ENCODE data around the gene SENP2.
"Not testable (repeated sequence)": the region's sequence is repeated elsewhere in the genome, so short reads cannot be mapped to it uniquely, and the experiment has no call there.

The SENP2 gene

GRCh38 chr3:185585859-185586685 is at the start of gene SENP2:
SENP2 (plus strand) TSS chr3:185586295; CDS start chr3:185586414, 119 bp downstream.
- DNase-seq (ENCODE audit: low read depth), result peak; percentile 99

GRCh38 chr3:185537369-185537970 is 48.6 kb upstream of the SENP2 start:
- no peak for DNase-seq (ENCODE audit: low read depth)

- no peak for DNase-seq (ENCODE audit: low read depth)
These were observed 46.2 kb upstream of the SENP2 start for GRCh38 chr3:185539934-185540333.

GRCh38 chr3:185540695-185541094 is 45.4 kb upstream of the SENP2 start:
- no peak for DNase-seq (ENCODE audit: low read depth)

GRCh38 chr3:185549122-185549521 is 37.0 kb upstream of the SENP2 start:
- DNase-seq (ENCODE audit: low read depth), result no peak

GRCh38 chr3:185549651-185550111 is 36.4 kb upstream of the SENP2 start:
- no peak for DNase-seq (ENCODE audit: low read depth)

- no peak for DNase-seq (ENCODE audit: low read depth)
These were observed 33.7 kb upstream of the SENP2 start, which contains the start of gene LIPH for GRCh38 chr3:185552358-185552877. LIPH (minus strand) TSS chr3:185552588; CDS start chr3:185552471, 117 bp downstream.

GRCh38 chr3:185555101-185555501 is 31.0 kb upstream of the SENP2 start:
- no peak for DNase-seq (ENCODE audit: low read depth)

GRCh38 chr3:185555860-185556347 is 30.2 kb upstream of the SENP2 start:
- DNase-seq (ENCODE audit: low read depth), result no peak

- DNase-seq (ENCODE audit: low read depth), result not testable (repeated sequence)
These were observed 29.5 kb upstream of the SENP2 start for GRCh38 chr3:185556640-185557039.

- DNase-seq (ENCODE audit: low read depth), result no peak
These were observed 27.7 kb upstream of the SENP2 start for GRCh38 chr3:185558395-185558794.

- DNase-seq (ENCODE audit: low read depth), result no peak
These were observed 26.4 kb upstream of the SENP2 start for GRCh38 chr3:185559706-185560090.

- no peak for DNase-seq (ENCODE audit: low read depth)
These were observed 25.4 kb upstream of the SENP2 start for GRCh38 chr3:185560676-185561075.

- no peak for DNase-seq (ENCODE audit: low read depth)
These were observed 24.6 kb upstream of the SENP2 start for GRCh38 chr3:185561374-185561943.

GRCh38 chr3:185561958-185562357 is 24.1 kb upstream of the SENP2 start:
- no peak for DNase-seq (ENCODE audit: low read depth)

- DNase-seq (ENCODE audit: low read depth), result no peak
These were observed 13.9 kb upstream of the SENP2 start for GRCh38 chr3:185572183-185572582.

GRCh38 chr3:185575108-185575869 is 10.8 kb upstream of the SENP2 start:
- DNase-seq (ENCODE audit: low read depth), result not testable (repeated sequence)

GRCh38 chr3:185582236-185582635 is 3.9 kb upstream of the SENP2 start:
- DNase-seq (ENCODE audit: low read depth), result no peak

- no peak for DNase-seq (ENCODE audit: low read depth)
These were observed 3.2 kb upstream of the SENP2 start for GRCh38 chr3:185582871-185583270.

- DNase-seq (ENCODE audit: low read depth), result no peak
These were observed 2.2 kb upstream of the SENP2 start for GRCh38 chr3:185583925-185584324.

GRCh38 chr3:185584686-185585085 is 1.4 kb upstream of the SENP2 start:
- no peak for DNase-seq (ENCODE audit: low read depth)

GRCh38 chr3:185585518-185585858 is 607 bp upstream of the SENP2 start:
- DNase-seq (ENCODE audit: low read depth), result no peak
